Measurements from ENCODE around the gene FBRS.

GRCh38 chr16:30715750-30716445 lies 57.7 kb downstream of the FBRS start:
- TF ChIP-seq ZFP30 (CRISPR knock-in tag; IDR thresholded peaks at IDR 0.05) (no peak), ZNF70 (CRISPR knock-in tag; IDR thresholded peaks at IDR 0.05) (no peak), CSRNP3 (CRISPR knock-in tag; IDR thresholded peaks at IDR 0.05) (no peak), ISL1 (CRISPR knock-in tag; IDR thresholded peaks at IDR 0.05) (no peak), ESRRG (CRISPR knock-in tag; IDR thresholded peaks at IDR 0.05) (no peak), TSHZ2 (CRISPR knock-in tag; IDR thresholded peaks at IDR 0.05) (no peak), RARB (CRISPR knock-in tag; IDR thresholded peaks at IDR 0.05) (no peak), PATZ1 (CRISPR knock-in tag; IDR thresholded peaks at IDR 0.05; ENCODE audit: borderline replicate concordance) (no peak), ZNF8 (CRISPR knock-in tag; IDR thresholded peaks at IDR 0.05) (no peak), OSR1 (CRISPR knock-in tag; IDR thresholded peaks at IDR 0.05) (no peak), ZC3H10 (CRISPR knock-in tag; IDR thresholded peaks at IDR 0.05) (no peak), ARNTL (CRISPR knock-in tag; IDR thresholded peaks at IDR 0.05; ENCODE audit: borderline replicate concordance, low read depth) (no peak), CREB5 (CRISPR knock-in tag; IDR thresholded peaks at IDR 0.05; ENCODE audit: low read depth) (no peak)

All from SK-N-SH treated with all-trans-retinoic acid at 6 μM for 48 hours (cell line).